Measurements from ENCODE around the gene BICD1. TPM values are rescaled to one million over a fixed set of nuclear protein-coding genes. Genes with fewer than 3 reads are reported as not detected.

Gene BICD1
- total RNA-seq, 1 experiment from 2014 or later: 9.2 TPM

- no peak overlapping the region for H2AFZ ChIP-seq (ENCODE audit: low read length)
- H3F3A ChIP-seq (ENCODE audit: low read length, unreplicated experiment): no peaks in the 10 kb centered on the region
- H3K4me3 ChIP-seq (ENCODE audit: low read length): no peak overlapping the region
- H3K79me2 ChIP-seq (ENCODE audit: low read length): no peaks in the 10 kb centered on the region
- no TSS peak for BruUV-seq (replicated peaks)
- no peak overlapping the region; the same call in 1 of the 2 replicates for H3K4me2 ChIP-seq (ENCODE audit: low read length)
- TF ChIP-seq CTCF (conservative IDR thresholded peaks at IDR 0.05; ENCODE audit: low read depth, low read length) (no peak), EZH2 (IDR thresholded peaks at IDR 0.05; ENCODE audit: low read length, unreplicated experiment) (no peak), EZH2phosphoT487 (IDR thresholded peaks at IDR 0.05; ENCODE audit: borderline replicate concordance, low read length) (no peak)
- peak overlapping the region; percentile 34; the same call in 1 of the 2 replicates for H3K9ac ChIP-seq (ENCODE audit: low read length)
- peak; percentile 78 for DNase-seq
- H3K27me3 ChIP-seq (ENCODE audit: low read length): no peaks in the 10 kb centered on the region
- H3K4me1 ChIP-seq (ENCODE audit: insufficient read depth, low read length): peaks cover 9% of the 10 kb centered on the region; the same call in 1 of the 2 replicates
- intact Hi-C loops (cut with micrococcal nuclease): no loop called here
- H3K36me3 ChIP-seq (ENCODE audit: low read depth, low read length): no peaks in the 10 kb centered on the region
- ChIA-PET CTCF (no interaction called here), POLR2A (ENCODE audit: unreplicated experiment) (interaction anchor here (0.7 kb wide), 1 partner anchor 557 kb away, joined by 3 read pairs; the partner anchor contains the start of gene YARS2)
- H3K9me3 ChIP-seq (ENCODE audit: low read length): 0 out of 2 replicates have a peak, but pooled peaks cover 3% of the 10 kb centered on the region
- no peaks in the 10 kb centered on the region for H4K20me1 ChIP-seq (ENCODE audit: low read length)
- H3K9me2 ChIP-seq (replicated peaks; ENCODE audit: low read length): no peaks in the 10 kb centered on the region
- ATAC-seq: peak; percentile 91
- H3K27ac ChIP-seq (ENCODE audit: low read length): peak overlapping the region; percentile 76
These were observed 91.9 kb downstream of the BICD1 start for GRCh38 chr12:32198555-32198954.

GRCh38 chr12:32201096-32201495 is 94.4 kb downstream of the BICD1 start:
- no peak overlapping the region for H2AFZ ChIP-seq (ENCODE audit: low read length)
- H3F3A ChIP-seq (ENCODE audit: low read length, unreplicated experiment): no peaks in the 10 kb centered on the region
- no peaks in the 10 kb centered on the region for H3K9me3 ChIP-seq (ENCODE audit: low read length)
- TF ChIP-seq EZH2phosphoT487 (IDR thresholded peaks at IDR 0.05; ENCODE audit: borderline replicate concordance, low read length) (no peak), CTCF (conservative IDR thresholded peaks at IDR 0.05; ENCODE audit: low read depth, low read length) (no peak), EZH2 (IDR thresholded peaks at IDR 0.05; ENCODE audit: low read length, unreplicated experiment) (no peak)
- no peak overlapping the region for H3K27ac ChIP-seq (ENCODE audit: low read length)
- no peaks in the 10 kb centered on the region for H3K36me3 ChIP-seq (ENCODE audit: low read depth, low read length)
- peaks cover 9% of the 10 kb centered on the region; the same call in 1 of the 2 replicates for H3K4me1 ChIP-seq (ENCODE audit: insufficient read depth, low read length)
- H3K4me3 ChIP-seq (ENCODE audit: low read length): no peak overlapping the region
- ChIA-PET CTCF (no interaction called here), POLR2A (ENCODE audit: unreplicated experiment) (no interaction called here)
- no peak overlapping the region for H3K9ac ChIP-seq (ENCODE audit: low read length)
- ATAC-seq (no peak), DNase-seq (no peak)
- H3K79me2 ChIP-seq (ENCODE audit: low read length): no peaks in the 10 kb centered on the region
- no peak overlapping the region for H3K4me2 ChIP-seq (ENCODE audit: low read length)
- H3K27me3 ChIP-seq (ENCODE audit: low read length): no peaks in the 10 kb centered on the region
- BruUV-seq (replicated peaks): no TSS peak
- H4K20me1 ChIP-seq (ENCODE audit: low read length): no peaks in the 10 kb centered on the region
- intact Hi-C loops (cut with micrococcal nuclease): no loop called here
- no peaks in the 10 kb centered on the region for H3K9me2 ChIP-seq (replicated peaks; ENCODE audit: low read length)

- TF ChIP-seq EZH2phosphoT487 (IDR thresholded peaks at IDR 0.05; ENCODE audit: borderline replicate concordance, low read length) (no peak), CTCF (conservative IDR thresholded peaks at IDR 0.05; ENCODE audit: low read depth, low read length) (no peak), EZH2 (IDR thresholded peaks at IDR 0.05; ENCODE audit: low read length, unreplicated experiment) (no peak)
- Histone ChIP-seq H2AFZ (ENCODE audit: low read length) (no peak overlapping the region), H3K9me2 (replicated peaks; ENCODE audit: low read length) (no peaks in the 10 kb centered on the region), H3K4me1 (ENCODE audit: insufficient read depth, low read length) (peaks cover 9% of the 10 kb centered on the region; the same call in 1 of the 2 replicates), H3F3A (ENCODE audit: low read length, unreplicated experiment) (no peaks in the 10 kb centered on the region), H3K4me3 (ENCODE audit: low read length) (no peak overlapping the region), H3K27me3 (ENCODE audit: low read length) (no peaks in the 10 kb centered on the region), H3K36me3 (ENCODE audit: low read depth, low read length) (no peaks in the 10 kb centered on the region), H3K9me3 (ENCODE audit: low read length) (no peaks in the 10 kb centered on the region), H3K79me2 (ENCODE audit: low read length) (no peaks in the 10 kb centered on the region), H3K9ac (ENCODE audit: low read length) (no peak overlapping the region), H4K20me1 (ENCODE audit: low read length) (no peaks in the 10 kb centered on the region), H3K4me2 (ENCODE audit: low read length) (no peak overlapping the region), H3K27ac (ENCODE audit: low read length) (no peak overlapping the region)
- POLR2A ChIA-PET (ENCODE audit: unreplicated experiment): no interaction called here
- ATAC-seq: no peak
- CTCF ChIA-PET: no interaction called here
- BruUV-seq (replicated peaks): no TSS peak
- no peak for DNase-seq
- intact Hi-C loops (cut with micrococcal nuclease): no loop called here
These were observed 95.3 kb downstream of the BICD1 start for GRCh38 chr12:32201976-32202375.
